Keratinocyte (primary cell): ENCODE results near the gene TSPYL6. TPM values are rescaled to one million over a fixed set of nuclear protein-coding genes. Genes with fewer than 3 reads are reported as not detected.

ENCODE experiments used
- DNase-seq: peaks from one replicate; pipeline ENCODE4 v3.0.0-alpha.2; 2011; ENCODE audit warnings: low read depth, missing footprints, low spot score
- FAIRE-seq: peaks from 2 replicates; lab custom pipeline; 2011; peaks lifted over from hg19 to GRCh38; lab: Jason Lieb, UNC
- H2AFZ ChIP-seq: 2 replicates; pipeline ENCODE4 v1.6.0; 2012; ENCODE audit warnings: low read length, control low read depth, inconsistent platforms; ENCODE audit not compliant: control insufficient read depth
- H3K27ac ChIP-seq: 2 replicates; pipeline ENCODE4 v1.5.1; 2011; ENCODE audit warnings: low read length; ENCODE audit not compliant: control insufficient read depth, insufficient read depth
- H3K27me3 ChIP-seq: 3 replicates; pipeline ENCODE4 v1.6.0; 2011; ENCODE audit warnings: low read length; ENCODE audit not compliant: control insufficient read depth, insufficient read depth; ENCODE audit errors: extremely low read depth
- H3K36me3 ChIP-seq, 2 experiments: 2 replicates in 1 of 2; 3 replicates in 1 of 2; pipeline ENCODE4 v1.5.1; 2011; ENCODE audit warnings: low read length in 2 of 2, mild to moderate bottlenecking in 1 of 2; ENCODE audit not compliant: control insufficient read depth in 2 of 2, insufficient read depth in 2 of 2; ENCODE audit errors: extremely low read depth in 1 of 2
- H3K4me1 ChIP-seq: 3 replicates; pipeline ENCODE4 v1.5.1; 2011; ENCODE audit warnings: low read length; ENCODE audit not compliant: control insufficient read depth, insufficient read depth; ENCODE audit errors: extremely low read depth
- H3K4me2 ChIP-seq: 3 replicates; pipeline ENCODE4 v1.6.0; 2011; ENCODE audit warnings: low read depth, low read length; ENCODE audit not compliant: control insufficient read depth, insufficient read depth; ENCODE audit errors: extremely low read depth
- H3K4me3 ChIP-seq, 3 experiments: fragments of 200-600 bp in 1 of 3; sonication (generic) in 1 of 3; 2 replicates in 2 of 3; 3 replicates in 1 of 3; pipeline ENCODE4 v1.5.1; 2011 to 2016; ENCODE audit warnings: low read length in 3 of 3, mild to moderate bottlenecking in 3 of 3, control low read depth in 2 of 3, inconsistent platforms in 1 of 3, low read depth in 1 of 3, mixed read lengths in 1 of 3, mixed run types in 1 of 3, moderate library complexity in 1 of 3; ENCODE audit not compliant: control insufficient read depth in 2 of 3, insufficient read depth in 2 of 3; ENCODE audit errors: extremely low read depth in 1 of 3
- H3K79me2 ChIP-seq: 2 replicates; pipeline ENCODE4 v1.6.0; 2012; ENCODE audit warnings: low read length; ENCODE audit not compliant: control insufficient read depth, insufficient read depth
- H3K9ac ChIP-seq: 3 replicates; pipeline ENCODE4 v1.6.0; 2011; ENCODE audit warnings: low read length; ENCODE audit not compliant: control insufficient read depth, insufficient read depth; ENCODE audit errors: extremely low read depth
- H3K9me1 ChIP-seq: 3 replicates; pipeline ENCODE4 v1.6.0; 2011; ENCODE audit warnings: low read length; ENCODE audit not compliant: control insufficient read depth, insufficient read depth; ENCODE audit errors: extremely low read depth
- H3K9me3 ChIP-seq: 2 replicates; pipeline ENCODE4 v1.5.1; 2012; ENCODE audit warnings: low read depth, low read length; ENCODE audit not compliant: control insufficient read depth
- H4K20me1 ChIP-seq: 3 replicates; pipeline ENCODE4 v1.6.0; 2011; ENCODE audit warnings: low read length; ENCODE audit not compliant: control insufficient read depth, insufficient read depth; ENCODE audit errors: extremely low read depth
- CTCF ChIP-seq, 3 experiments: IDR thresholded peaks in 1 of 3; conservative IDR thresholded peaks in 1 of 3; optimal IDR thresholded peaks in 1 of 3; 2 replicates in 2 of 3; 3 replicates in 1 of 3; pipeline versions ENCODE3 to v1.5.1; 2011; ENCODE audit warnings: low read length in 3 of 3, mild to moderate bottlenecking in 3 of 3, moderate library complexity in 2 of 3, control low read depth in 1 of 3, inconsistent platforms in 1 of 3; ENCODE audit not compliant: insufficient read depth in 2 of 3; ENCODE audit errors: extremely low read depth in 1 of 3
- EZH2 ChIP-seq: IDR thresholded peaks from one replicate; pipeline ENCODE4 v1.6.1; 2012; ENCODE audit warnings: inconsistent platforms, mild to moderate bottlenecking, low read length, moderate library complexity
- dilution Hi-C: fragments of 300-500 bp; cut with MboI; formaldehyde crosslinking; loops from one replicate; pipeline ENCODE4 v1.7.0; 2020; ENCODE audit warnings: low sequenced_read_pairs; ENCODE audit not compliant: extremely low pct_ligation_motif_present
- polyA plus RNA-seq, 5 experiments: library from polyadenylated mRNA; depleted of rRNA in 3 of 5; stranded (reverse) in 3 of 5; stranded (forward) in 1 of 5; unstranded in 1 of 5; fragments of >200 nt; gene quantifications; 1 replicate in 1 of 5; 2 replicates in 3 of 5; 3 replicates in 1 of 5; pipeline versions ENCODE4 v1.2.1 to v1.2.3, GENCODE V29; 2011 to 2012; ENCODE audit warnings: missing spikeins in 2 of 5, low read depth in 1 of 5, low replicate concordance in 1 of 5

Gene TSPYL6
- polyA plus RNA-seq, 1 donor (not counting 4 experiments of a cell fraction or from before 2014, with no cell fraction given) = not detected

GRCh38 chr2:54258166-54258565 is 2.1 kb upstream of the TSPYL6 start:
- no peaks in the 10 kb centered on the region for H3K9me1 ChIP-seq
- no peaks in the 10 kb centered on the region for H4K20me1 ChIP-seq
- H3K4me1 ChIP-seq = no peaks in the 10 kb centered on the region
- FAIRE-seq (no peak), DNase-seq (no peak)
- no peaks in the 10 kb centered on the region for H3K79me2 ChIP-seq
- no peak overlapping the region for H3K27ac ChIP-seq
- no peaks in the 10 kb centered on the region for H3K27me3 ChIP-seq
- no peak overlapping the region for H3K4me3 ChIP-seq
- dilution Hi-C loops = no loop called here
- no peaks in the 10 kb centered on the region for H3K9me3 ChIP-seq
- no peak overlapping the region for H2AFZ ChIP-seq
- TF ChIP-seq EZH2 (no peak), CTCF (optimal IDR thresholded peaks at IDR 0.05 in 1 of 3, IDR thresholded peaks at IDR 0.05 in 1 of 3, conservative IDR thresholded peaks at IDR 0.05 in 1 of 3; ENCODE audit: extremely low read depth in 1 of 3, insufficient read depth in 2 of 3, low read length in 3 of 3) (no peak)
- H3K36me3 ChIP-seq = no peaks in the 10 kb centered on the region
- no peak overlapping the region for H3K4me2 ChIP-seq
- H3K9ac ChIP-seq = no peak overlapping the region

DNA sequence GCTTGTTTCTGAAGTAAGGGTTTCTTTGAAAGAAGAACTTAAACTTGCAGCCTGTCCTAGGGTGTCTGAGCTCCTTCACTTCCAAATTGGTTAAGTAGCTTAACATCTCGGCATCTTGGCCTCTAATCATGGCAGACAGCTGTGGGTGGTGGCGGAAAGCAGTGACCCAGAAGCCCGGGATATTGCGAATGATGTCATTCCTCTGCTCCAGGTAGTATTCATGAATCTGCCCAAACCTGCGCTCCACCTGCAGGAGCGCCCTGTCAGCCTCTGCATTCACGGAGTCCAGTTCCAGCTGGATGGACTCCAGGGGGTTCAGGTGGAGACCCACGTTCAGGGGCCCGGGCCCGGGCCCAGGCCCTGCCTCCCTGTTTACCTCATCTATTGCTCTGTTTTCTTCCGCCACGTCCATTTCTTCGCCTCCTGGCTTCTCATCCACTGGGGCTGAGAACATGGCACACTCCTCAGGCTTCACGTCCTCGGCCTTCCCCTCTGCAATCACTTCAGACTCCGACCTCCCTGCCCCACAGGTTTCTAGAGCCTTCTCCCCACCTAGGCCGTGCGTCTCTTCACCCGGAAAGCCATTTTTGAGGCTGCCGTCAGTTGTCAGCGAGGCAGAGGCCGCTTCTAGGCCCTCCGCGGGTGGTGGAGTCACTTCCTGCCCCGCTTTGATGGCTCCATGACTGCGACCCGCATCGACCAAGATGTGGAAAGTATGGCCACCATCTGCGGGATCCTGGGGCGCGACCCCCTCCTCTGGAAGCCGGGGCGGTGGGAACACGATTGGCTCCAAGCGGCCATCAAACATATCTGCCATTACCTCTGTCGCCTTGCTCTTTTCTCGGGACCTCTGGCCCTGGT is 569 bp downstream of the TSPYL6 start:
- Histone ChIP-seq H3K27me3 (no peaks in the 10 kb centered on the region), H3K36me3 (no peaks in the 10 kb centered on the region), H3K79me2 (no peaks in the 10 kb centered on the region), H2AFZ (no peak overlapping the region), H3K9me3 (no peaks in the 10 kb centered on the region), H3K27ac (no peak overlapping the region), H3K4me2 (no peak overlapping the region), H3K4me1 (no peaks in the 10 kb centered on the region), H4K20me1 (no peaks in the 10 kb centered on the region), H3K9ac (no peak overlapping the region), H3K4me3 (no peak overlapping the region), H3K9me1 (no peaks in the 10 kb centered on the region)
- TF ChIP-seq CTCF (optimal IDR thresholded peaks at IDR 0.05 in 1 of 3, IDR thresholded peaks at IDR 0.05 in 1 of 3, conservative IDR thresholded peaks at IDR 0.05 in 1 of 3; ENCODE audit: extremely low read depth in 1 of 3, insufficient read depth in 2 of 3, low read length in 3 of 3) = no peak
- no peak for TF ChIP-seq EZH2
- dilution Hi-C loops = no loop called here
- FAIRE-seq (no peak), DNase-seq (no peak)
